ENCODE data around the gene FMNL2.
"Not testable (repeated sequence)": the region's sequence is repeated elsewhere in the genome, so short reads cannot be mapped to it uniquely, and the experiment has no call there.

FMNL2 gene

GRCh38 chr2:152383702-152384101, 48.7 kb downstream of the FMNL2 start:
- no peak for DNase-seq (ENCODE audit: low read depth)
- no peak overlapping the region for H3K4me3 ChIP-seq (ENCODE audit: low read depth, low read length)
- TF ChIP-seq CTCF (IDR thresholded peaks at IDR 0.05; ENCODE audit: insufficient read depth, low read depth, low read length, missing control alignments): no peak

GRCh38 chr2:152384992-152385391, 50.0 kb downstream of the FMNL2 start:
- no peak for TF ChIP-seq CTCF (IDR thresholded peaks at IDR 0.05; ENCODE audit: insufficient read depth, low read depth, low read length, missing control alignments)
- no peak for DNase-seq (ENCODE audit: low read depth)
- H3K4me3 ChIP-seq (ENCODE audit: low read depth, low read length): no peak overlapping the region

GRCh38 chr2:152385650-152386049, 50.7 kb downstream of the FMNL2 start:
- H3K4me3 ChIP-seq (ENCODE audit: low read depth, low read length): no peak overlapping the region
- no peak for DNase-seq (ENCODE audit: low read depth)
- no peak for TF ChIP-seq CTCF (IDR thresholded peaks at IDR 0.05; ENCODE audit: insufficient read depth, low read depth, low read length, missing control alignments)

GRCh38 chr2:152386266-152386665, 51.3 kb downstream of the FMNL2 start:
- TF ChIP-seq CTCF (IDR thresholded peaks at IDR 0.05; ENCODE audit: insufficient read depth, low read depth, low read length, missing control alignments): no peak
- H3K4me3 ChIP-seq (ENCODE audit: low read depth, low read length): no peak overlapping the region
- DNase-seq (ENCODE audit: low read depth): no peak

- no peak for DNase-seq (ENCODE audit: low read depth)
These were observed 52.1 kb downstream of the FMNL2 start for GRCh38 chr2:152387041-152387440.

GRCh38 chr2:152388269-152388668, 53.3 kb downstream of the FMNL2 start:
- DNase-seq (ENCODE audit: low read depth): not testable (repeated sequence)

More at GRCh38 chr2:152387041-152387440, 52.1 kb downstream of the FMNL2 start:
- TF ChIP-seq CTCF (IDR thresholded peaks at IDR 0.05; ENCODE audit: insufficient read depth, low read depth, low read length, missing control alignments): no peak
- H3K4me3 ChIP-seq (ENCODE audit: low read depth, low read length): no peak overlapping the region

GRCh38 chr2:152389483-152389882, 54.5 kb downstream of the FMNL2 start:
- no peak for TF ChIP-seq CTCF (IDR thresholded peaks at IDR 0.05; ENCODE audit: insufficient read depth, low read depth, low read length, missing control alignments)
- DNase-seq (ENCODE audit: low read depth): no peak

More at GRCh38 chr2:152388269-152388668, 53.3 kb downstream of the FMNL2 start:
- not testable (repeated sequence) for H3K4me3 ChIP-seq (ENCODE audit: low read depth, low read length)

More at GRCh38 chr2:152389483-152389882, 54.5 kb downstream of the FMNL2 start:
- no peak overlapping the region for H3K4me3 ChIP-seq (ENCODE audit: low read depth, low read length)
